Liver (tissue), 9 donors: ENCODE measurements around the gene RAPGEF6. TPM values are rescaled to one million over a fixed set of nuclear protein-coding genes. Genes with fewer than 3 reads are reported as not detected.

Experiments
- DNase-seq: peaks from one replicate; pipeline ENCODE4 v3.0.0-alpha.2; 2017; ENCODE audit warnings: low spot score
- H3K27ac ChIP-seq, 2 donors: one replicate each; pipeline ENCODE4 v1.7.0; 2013; ENCODE audit warnings: inconsistent platforms in 2 of 2, low read length in 2 of 2, control low read depth in 1 of 2, low read depth in 1 of 2, mild to moderate bottlenecking in 1 of 2
- H3K27me3 ChIP-seq, 4 donors: one replicate each; pipeline versions ENCODE4 v1.6.1 to v1.7.0; 2013; ENCODE audit warnings: low read length in 3 of 4, inconsistent platforms in 1 of 4, mild to moderate bottlenecking in 1 of 4, moderate library complexity in 1 of 4; ENCODE audit not compliant: control insufficient read depth in 4 of 4, insufficient read depth in 4 of 4
- H3K36me3 ChIP-seq, 4 donors: one replicate each; pipeline versions ENCODE4 v1.6.1 to v1.7.0; 2013; ENCODE audit warnings: low read length in 3 of 4, mild to moderate bottlenecking in 3 of 4, low read depth in 1 of 4, moderate library complexity in 1 of 4; ENCODE audit not compliant: control insufficient read depth in 4 of 4, insufficient read depth in 3 of 4
- H3K4me1 ChIP-seq, 4 donors: one replicate each; pipeline versions ENCODE4 v1.6.1 to v1.7.0; 2013; ENCODE audit warnings: low read length in 3 of 4, mild to moderate bottlenecking in 3 of 4, moderate library complexity in 1 of 4; ENCODE audit not compliant: control insufficient read depth in 4 of 4, insufficient read depth in 4 of 4
- H3K4me3 ChIP-seq, 3 donors: one replicate each; pipeline versions ENCODE4 v1.6.1 to v1.7.0; 2013; ENCODE audit warnings: low read length in 3 of 3, control low read depth in 1 of 3, low read depth in 1 of 3, mild to moderate bottlenecking in 1 of 3
- H3K9ac ChIP-seq, 2 donors: one replicate each; pipeline ENCODE4 v1.7.0; 2013; ENCODE audit warnings: low read length in 2 of 2, mild to moderate bottlenecking in 2 of 2, moderate library complexity in 2 of 2, control low read depth in 1 of 2, low read depth in 1 of 2
- H3K9me3 ChIP-seq, 4 donors: one replicate each; pipeline versions ENCODE4 v1.6.1 to v1.7.0; 2013; ENCODE audit warnings: low read length in 3 of 4; ENCODE audit not compliant: control insufficient read depth in 4 of 4
- EGR1 ChIP-seq, 2 donors: IDR thresholded peaks; 2 replicates each; pipeline ENCODE4 v1.6.1; 2016 to 2018; ENCODE audit warnings: antibody characterized with exemption in 2 of 2, low read depth in 2 of 2
- FOXA2 ChIP-seq: IDR thresholded peaks from 2 replicates; pipeline ENCODE4 v1.6.1; 2016; ENCODE audit warnings: antibody characterized with exemption
- HNF4G ChIP-seq: IDR thresholded peaks from 2 replicates; pipeline ENCODE4 v1.6.1; 2016; ENCODE audit warnings: antibody characterized with exemption
- JUND ChIP-seq, 2 donors: IDR thresholded peaks; 2 replicates each; pipeline ENCODE4 v1.6.1; 2016; ENCODE audit warnings: antibody characterized with exemption in 2 of 2
- MAX ChIP-seq: IDR thresholded peaks from 2 replicates; pipeline ENCODE4 v1.6.1; 2016; ENCODE audit warnings: antibody characterized with exemption
- NR2F2 ChIP-seq: IDR thresholded peaks from 2 replicates; pipeline ENCODE4 v1.6.1; 2016; ENCODE audit warnings: antibody characterized with exemption
- RAD21 ChIP-seq, 2 donors: IDR thresholded peaks; 2 replicates each; pipeline ENCODE4 v1.6.1; 2016; ENCODE audit warnings: antibody characterized with exemption in 2 of 2, mild to moderate bottlenecking in 2 of 2
- RXRA ChIP-seq, 2 donors: IDR thresholded peaks; 2 replicates each; pipeline ENCODE4 v1.6.1; 2017 to 2018; ENCODE audit warnings: antibody characterized with exemption in 2 of 2, mild to moderate bottlenecking in 1 of 2
- SP1 ChIP-seq: IDR thresholded peaks from 2 replicates; pipeline ENCODE4 v1.6.1; 2018; ENCODE audit warnings: antibody characterized with exemption, mild to moderate bottlenecking
- TAF1 ChIP-seq: conservative IDR thresholded peaks from 2 replicates; pipeline ENCODE4 v1.6.1; 2016; ENCODE audit warnings: antibody characterized with exemption, mild to moderate bottlenecking
- YY1 ChIP-seq: IDR thresholded peaks from 2 replicates; pipeline ENCODE4 v1.6.1; 2016; ENCODE audit warnings: antibody characterized with exemption, mild to moderate bottlenecking
- WGBS: extraction: QIAGEN DNeasy Blood & Tissue Kit; methylation state at CpG from one replicate; pipeline ENCODE4 v1.1.7; 2013; 5-methylcytosine and 5-hydroxymethylcytosine counted together
- polyA plus RNA-seq, 2 donors: library from polyadenylated mRNA; stranded (reverse) in 1 of 2; unstranded in 1 of 2; fragments of 200-250 nt in 1 of 2; fragments of >200 nt in 1 of 2; fragmentation: Nextera tagmentation in 1 of 2; extraction: Ambion mirVana in 1 of 2; gene quantifications; one replicate each; pipeline versions ENCODE4 v1.2.1 to v1.2.3, GENCODE V29; 2013 to 2015
- total RNA-seq, 2 donors: library from RNA; depleted of rRNA; stranded (reverse); fragments of >200 nt; gene quantifications; one replicate each; pipeline ENCODE4 v1.2.3, GENCODE V29; 2014
- TF ChIP-seq, protein P1 (sequence below): fragments of 150-350 bp; IDR thresholded peaks from 2 replicates; pipeline ENCODE4 v1.5.1; 2017; ENCODE audit warnings: improper control_type of control experiment, low read depth, low read length; ENCODE audit not compliant: missing input control
- TF ChIP-seq, protein P2 (sequence below): IDR thresholded peaks from 2 replicates; pipeline ENCODE4 v1.6.1; 2016; ENCODE audit warnings: antibody characterized with exemption, mild to moderate bottlenecking
- donor health status: healthy.
- donor health status: healthy.
- donor health status: healthy.
- donor health status: healthy.
- donor health status: healthy.

Gene RAPGEF6
- total and polyA plus RNA-seq, 4 donors: 1.7 to 16.1 (median 8.6) TPM

DNA sequence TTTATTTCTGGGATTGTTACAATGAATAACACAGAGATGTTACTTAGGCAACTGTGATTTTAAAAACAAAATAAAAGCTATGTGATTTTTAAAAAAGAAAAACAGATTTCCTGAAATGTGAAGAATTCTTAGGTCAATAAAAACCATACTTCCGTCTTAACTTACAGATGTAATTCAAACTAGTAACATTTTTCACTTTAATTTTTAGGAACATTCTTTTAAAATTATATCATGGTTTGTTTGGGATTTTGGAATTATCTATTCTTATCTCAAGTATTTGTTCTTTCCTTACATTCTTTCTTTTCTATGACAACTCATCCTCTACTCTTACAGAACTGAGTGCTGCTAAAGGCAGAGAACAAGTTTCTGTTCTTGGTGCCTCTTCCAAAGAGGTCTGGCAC is 159.5 kb downstream of the RAPGEF6 start:
- Histone ChIP-seq H3K36me3 (peaks cover 0 to 11% (median 5%) of the 10 kb centered on the region in 4 donors), H3K4me3 (no peak overlapping the region), H3K9me3 (no peaks in the 10 kb centered on the region), H3K27ac (no peak overlapping the region), H3K9ac (no peak overlapping the region), H3K27me3 (no peaks in the 10 kb centered on the region), H3K4me1 (no peaks in the 10 kb centered on the region)
- TF ChIP-seq NR2F2: no peak
- TF ChIP-seq SP1: no peak
- no peak for TF ChIP-seq FOXA2
- TF ChIP-seq HNF4G: no peak
- TF ChIP-seq YY1: no peak
- TF ChIP-seq, protein P1, sequence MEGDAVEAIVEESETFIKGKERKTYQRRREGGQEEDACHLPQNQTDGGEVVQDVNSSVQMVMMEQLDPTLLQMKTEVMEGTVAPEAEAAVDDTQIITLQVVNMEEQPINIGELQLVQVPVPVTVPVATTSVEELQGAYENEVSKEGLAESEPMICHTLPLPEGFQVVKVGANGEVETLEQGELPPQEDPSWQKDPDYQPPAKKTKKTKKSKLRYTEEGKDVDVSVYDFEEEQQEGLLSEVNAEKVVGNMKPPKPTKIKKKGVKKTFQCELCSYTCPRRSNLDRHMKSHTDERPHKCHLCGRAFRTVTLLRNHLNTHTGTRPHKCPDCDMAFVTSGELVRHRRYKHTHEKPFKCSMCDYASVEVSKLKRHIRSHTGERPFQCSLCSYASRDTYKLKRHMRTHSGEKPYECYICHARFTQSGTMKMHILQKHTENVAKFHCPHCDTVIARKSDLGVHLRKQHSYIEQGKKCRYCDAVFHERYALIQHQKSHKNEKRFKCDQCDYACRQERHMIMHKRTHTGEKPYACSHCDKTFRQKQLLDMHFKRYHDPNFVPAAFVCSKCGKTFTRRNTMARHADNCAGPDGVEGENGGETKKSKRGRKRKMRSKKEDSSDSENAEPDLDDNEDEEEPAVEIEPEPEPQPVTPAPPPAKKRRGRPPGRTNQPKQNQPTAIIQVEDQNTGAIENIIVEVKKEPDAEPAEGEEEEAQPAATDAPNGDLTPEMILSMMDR: no peak
- no peak for TF ChIP-seq RXRA (IDR thresholded peaks at IDR 0.05)
- no peak for TF ChIP-seq JUND (IDR thresholded peaks at IDR 0.05)
- no peak for TF ChIP-seq EGR1 (IDR thresholded peaks at IDR 0.05; ENCODE audit: low read depth in 2 of 2)
- TF ChIP-seq MAX: no peak
- no peak for TF ChIP-seq RAD21 (IDR thresholded peaks at IDR 0.05)
- TF ChIP-seq TAF1: no peak
- TF ChIP-seq, protein P2, sequence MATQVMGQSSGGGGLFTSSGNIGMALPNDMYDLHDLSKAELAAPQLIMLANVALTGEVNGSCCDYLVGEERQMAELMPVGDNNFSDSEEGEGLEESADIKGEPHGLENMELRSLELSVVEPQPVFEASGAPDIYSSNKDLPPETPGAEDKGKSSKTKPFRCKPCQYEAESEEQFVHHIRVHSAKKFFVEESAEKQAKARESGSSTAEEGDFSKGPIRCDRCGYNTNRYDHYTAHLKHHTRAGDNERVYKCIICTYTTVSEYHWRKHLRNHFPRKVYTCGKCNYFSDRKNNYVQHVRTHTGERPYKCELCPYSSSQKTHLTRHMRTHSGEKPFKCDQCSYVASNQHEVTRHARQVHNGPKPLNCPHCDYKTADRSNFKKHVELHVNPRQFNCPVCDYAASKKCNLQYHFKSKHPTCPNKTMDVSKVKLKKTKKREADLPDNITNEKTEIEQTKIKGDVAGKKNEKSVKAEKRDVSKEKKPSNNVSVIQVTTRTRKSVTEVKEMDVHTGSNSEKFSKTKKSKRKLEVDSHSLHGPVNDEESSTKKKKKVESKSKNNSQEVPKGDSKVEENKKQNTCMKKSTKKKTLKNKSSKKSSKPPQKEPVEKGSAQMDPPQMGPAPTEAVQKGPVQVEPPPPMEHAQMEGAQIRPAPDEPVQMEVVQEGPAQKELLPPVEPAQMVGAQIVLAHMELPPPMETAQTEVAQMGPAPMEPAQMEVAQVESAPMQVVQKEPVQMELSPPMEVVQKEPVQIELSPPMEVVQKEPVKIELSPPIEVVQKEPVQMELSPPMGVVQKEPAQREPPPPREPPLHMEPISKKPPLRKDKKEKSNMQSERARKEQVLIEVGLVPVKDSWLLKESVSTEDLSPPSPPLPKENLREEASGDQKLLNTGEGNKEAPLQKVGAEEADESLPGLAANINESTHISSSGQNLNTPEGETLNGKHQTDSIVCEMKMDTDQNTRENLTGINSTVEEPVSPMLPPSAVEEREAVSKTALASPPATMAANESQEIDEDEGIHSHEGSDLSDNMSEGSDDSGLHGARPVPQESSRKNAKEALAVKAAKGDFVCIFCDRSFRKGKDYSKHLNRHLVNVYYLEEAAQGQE: no peak
- no peak for DNase-seq
- WGBS: 93% methylated on average over 1 of the region's 1 CpG

DNA sequence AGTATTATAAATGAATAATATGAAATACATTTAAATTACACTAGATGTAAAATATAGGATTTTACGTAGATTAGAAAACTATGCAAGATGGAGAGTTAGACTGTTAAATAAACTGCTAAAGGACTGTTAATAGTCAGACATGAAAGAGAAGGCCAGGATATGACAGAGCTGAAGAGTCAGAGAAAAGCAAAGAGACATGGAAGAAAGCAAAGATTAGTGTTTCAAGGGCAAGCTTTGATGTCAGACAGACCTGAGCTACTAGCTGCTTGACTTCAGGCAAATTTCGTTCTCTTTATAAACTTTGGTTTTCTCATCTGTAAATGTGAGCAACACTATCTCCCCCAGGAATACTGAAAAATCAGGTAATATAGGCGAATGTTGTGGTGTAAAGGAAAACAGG is 161.3 kb downstream of the RAPGEF6 start:
- no peak overlapping the region for H3K9ac ChIP-seq
- H3K4me1 ChIP-seq: no peaks in the 10 kb centered on the region
- H3K9me3 ChIP-seq: no peaks in the 10 kb centered on the region
- no peak for TF ChIP-seq RXRA (IDR thresholded peaks at IDR 0.05)
- no peak for TF ChIP-seq HNF4G
- no peak for TF ChIP-seq MAX
- WGBS: 96% methylated on average over 3 of the region's 3 CpGs
- H3K27ac ChIP-seq: no peak overlapping the region
- no peak for DNase-seq
- H3K36me3 ChIP-seq: peaks cover 0 to 11% (median 3%) of the 10 kb centered on the region in 4 donors
- H3K27me3 ChIP-seq: no peaks in the 10 kb centered on the region
- H3K4me3 ChIP-seq: no peak overlapping the region
